ENCODE results near the gene ZNF609.

The ZNF609 gene

DNA sequence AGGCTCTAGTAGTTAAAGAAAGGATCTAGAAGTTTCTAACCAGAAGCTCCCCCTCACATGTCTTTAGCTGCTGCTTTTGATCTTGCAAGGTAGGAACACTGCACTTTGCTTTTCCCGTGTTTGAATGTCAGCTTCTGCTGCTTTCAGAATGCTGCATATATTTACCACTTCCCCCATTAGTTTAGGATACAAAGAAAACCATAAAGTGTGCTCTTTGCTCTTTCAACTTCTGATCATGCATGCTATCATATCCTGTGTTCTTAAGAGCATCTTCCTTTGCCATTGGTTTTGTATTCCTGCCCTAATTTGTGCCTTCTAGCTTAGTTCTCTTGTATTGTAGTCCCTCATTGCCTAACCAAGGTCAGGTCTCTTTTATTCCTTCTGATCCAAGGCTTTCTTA lies 43.3 kb downstream of the ZNF609 start:
- no peak for DNase-seq (ENCODE audit: low read depth)

DNA sequence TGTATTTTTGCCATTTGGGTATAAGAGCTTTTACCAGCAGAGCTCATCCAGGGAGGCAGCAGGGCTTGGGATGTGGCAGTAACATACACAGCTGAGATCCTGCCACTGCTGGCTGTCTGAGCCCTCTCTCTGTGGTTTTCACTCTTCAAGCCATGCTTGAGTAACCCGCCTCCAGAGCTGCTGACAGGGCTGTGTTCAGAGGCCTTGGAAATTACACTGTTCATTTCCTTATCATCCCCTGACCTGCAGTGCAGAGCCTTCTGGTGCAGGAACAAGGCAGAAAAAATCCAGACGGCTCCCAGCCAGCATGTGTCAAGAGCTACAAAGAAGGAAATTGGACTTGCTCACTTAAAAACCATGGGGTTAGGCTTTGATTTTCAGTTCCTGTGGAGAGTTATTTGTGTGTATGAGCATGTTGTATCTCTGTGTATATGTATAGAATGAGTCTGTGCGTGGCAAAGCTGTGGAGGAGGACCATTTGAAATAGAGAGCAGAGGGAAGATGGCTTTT lies 47.0 kb downstream of the ZNF609 start:
- DNase-seq (ENCODE audit: low read depth), result no peak

DNA sequence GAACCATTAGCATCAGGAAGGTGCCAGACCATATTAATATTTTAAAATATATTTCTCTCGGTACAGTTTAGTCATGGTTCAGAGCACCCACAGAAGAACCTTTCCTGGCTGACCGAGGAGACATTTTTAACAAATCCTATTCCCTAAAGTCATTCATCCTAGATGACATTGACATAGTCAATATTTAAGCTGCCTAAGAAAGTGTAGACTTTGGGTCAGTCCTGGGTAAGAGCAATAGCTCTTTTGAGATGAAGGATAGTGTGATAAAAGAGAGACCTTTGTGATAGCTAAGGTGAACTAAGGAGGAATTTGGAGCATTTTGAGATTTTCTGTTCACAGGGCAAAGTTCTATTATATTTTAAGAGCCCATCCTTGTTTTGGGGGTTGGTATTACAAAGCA lies 47.5 kb downstream of the ZNF609 start:
- no peak for DNase-seq (ENCODE audit: low read depth)

DNA sequence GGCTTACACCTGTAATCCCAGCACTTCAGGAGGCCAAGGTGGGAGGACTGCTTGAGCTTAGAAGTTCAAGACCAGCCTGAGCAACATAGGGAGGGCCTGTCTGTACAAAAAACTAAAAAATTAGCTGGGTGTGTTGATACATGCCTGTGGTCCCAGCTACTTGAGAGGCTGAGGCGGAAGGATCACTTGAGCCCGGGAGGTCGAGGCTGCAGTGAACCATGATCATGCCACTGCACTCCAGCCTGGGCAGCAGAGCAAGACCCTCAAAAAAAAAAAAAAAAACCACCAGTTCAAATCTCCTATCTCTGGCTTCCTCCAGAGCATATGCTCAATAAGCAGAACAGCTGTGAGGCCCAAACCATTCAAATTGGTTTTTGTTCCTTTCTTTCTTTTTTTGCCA lies 53.4 kb downstream of the ZNF609 start:
- no peak for DNase-seq (ENCODE audit: low read depth)

DNA sequence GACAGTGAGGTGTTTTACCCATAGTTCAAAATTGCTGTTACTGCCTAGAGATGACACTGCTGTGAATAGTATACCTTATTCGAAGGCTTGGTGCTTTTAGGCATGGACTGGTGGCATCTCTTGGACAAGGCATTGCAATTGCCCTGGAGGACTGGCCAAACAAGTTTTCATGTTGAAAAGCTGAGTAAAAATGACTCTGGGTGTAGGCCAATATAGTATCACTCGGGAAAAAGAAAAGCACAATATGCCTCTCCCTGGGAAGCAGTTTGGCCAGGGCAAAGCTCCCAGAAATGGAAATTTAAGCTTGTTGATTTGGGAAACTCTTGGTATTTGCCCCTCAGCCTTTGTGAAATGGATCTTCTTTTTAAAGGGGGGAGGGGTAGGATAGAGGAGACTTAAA lies 54.8 kb downstream of the ZNF609 start:
- DNase-seq (ENCODE audit: low read depth), result no peak

DNA sequence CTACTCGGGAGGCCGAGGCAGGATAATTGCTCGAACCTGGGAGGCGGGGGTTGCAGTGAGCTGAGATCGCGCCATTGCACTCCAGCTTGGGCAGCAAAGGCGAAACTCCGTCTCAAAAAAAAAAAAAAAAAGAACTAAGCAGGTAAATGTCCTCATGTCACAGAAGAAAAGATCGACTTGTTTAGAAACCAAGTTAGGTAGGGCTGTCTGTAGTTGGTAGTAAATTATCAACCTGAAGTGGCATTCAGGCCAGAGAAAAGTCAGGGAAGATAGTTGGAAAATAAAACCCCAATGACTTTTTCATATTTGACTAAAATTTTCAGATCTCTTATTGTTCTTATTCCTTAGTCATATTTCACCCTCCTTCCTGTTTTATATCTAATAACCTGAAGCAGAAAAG lies 55.4 kb downstream of the ZNF609 start:
- no peak for DNase-seq (ENCODE audit: low read depth)

DNA sequence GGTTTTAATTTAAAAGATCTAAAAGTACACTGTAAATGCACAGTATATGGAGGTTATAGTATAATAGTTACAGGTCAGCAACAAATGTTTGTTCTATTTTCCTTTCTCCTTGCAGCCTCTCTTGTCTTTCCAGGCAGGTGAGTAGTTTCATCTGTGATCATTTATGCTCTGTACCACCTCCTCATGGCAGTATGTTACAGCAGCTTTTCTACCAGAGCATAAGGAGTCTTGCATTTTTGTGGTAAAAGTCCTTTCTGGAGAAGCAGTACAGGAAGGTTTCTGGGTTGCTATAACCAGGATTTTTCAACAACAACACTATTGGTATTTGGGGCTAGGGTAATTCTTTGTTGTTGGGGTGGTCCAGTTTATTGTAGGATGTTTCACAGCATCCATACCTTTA lies 59.5 kb downstream of the ZNF609 start:
- no peak for DNase-seq (ENCODE audit: low read depth)

DNA sequence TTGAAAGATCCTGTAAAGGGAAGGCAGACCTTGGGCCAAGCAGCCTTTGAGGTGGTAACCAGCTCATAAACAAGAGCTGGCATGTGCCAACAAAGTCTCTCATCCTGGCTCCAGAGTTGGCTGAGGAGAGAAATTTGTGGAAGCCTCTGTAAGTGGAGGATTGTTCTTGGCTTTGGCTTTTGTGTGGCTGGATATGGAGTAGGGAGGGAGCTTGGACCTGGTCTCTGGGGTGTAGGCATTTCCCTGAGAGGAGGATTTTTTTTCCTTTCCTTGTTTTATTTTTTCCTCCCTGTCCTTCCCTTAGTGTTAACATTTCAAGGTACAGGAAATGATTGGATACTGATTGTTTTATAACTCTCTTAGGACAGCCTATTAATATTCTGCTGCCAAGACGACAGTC lies 60.8 kb downstream of the ZNF609 start:
- no peak for DNase-seq (ENCODE audit: low read depth)

DNA sequence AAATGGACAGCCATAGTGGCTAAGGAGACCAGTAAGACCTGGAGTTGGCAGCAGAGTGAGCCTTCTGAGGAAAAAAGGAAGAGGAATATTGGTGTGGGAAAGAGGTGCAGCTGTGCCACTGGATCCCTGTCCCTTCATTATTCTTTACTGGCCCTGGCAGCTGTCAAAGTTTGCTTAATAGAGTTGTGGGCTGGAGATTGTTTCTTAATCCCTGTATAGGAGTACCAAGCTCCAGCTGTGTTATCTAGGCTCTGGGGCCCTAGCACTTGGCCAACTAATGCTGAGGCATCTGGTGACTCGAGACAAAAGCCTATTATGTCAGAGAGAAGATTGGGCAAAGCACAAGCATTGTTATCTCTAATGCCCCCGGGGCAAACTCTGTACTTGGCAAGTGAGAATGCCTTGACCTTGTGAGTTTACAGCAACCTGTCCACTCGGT lies 61.4 kb downstream of the ZNF609 start:
- no peak for DNase-seq (ENCODE audit: low read depth)

DNA sequence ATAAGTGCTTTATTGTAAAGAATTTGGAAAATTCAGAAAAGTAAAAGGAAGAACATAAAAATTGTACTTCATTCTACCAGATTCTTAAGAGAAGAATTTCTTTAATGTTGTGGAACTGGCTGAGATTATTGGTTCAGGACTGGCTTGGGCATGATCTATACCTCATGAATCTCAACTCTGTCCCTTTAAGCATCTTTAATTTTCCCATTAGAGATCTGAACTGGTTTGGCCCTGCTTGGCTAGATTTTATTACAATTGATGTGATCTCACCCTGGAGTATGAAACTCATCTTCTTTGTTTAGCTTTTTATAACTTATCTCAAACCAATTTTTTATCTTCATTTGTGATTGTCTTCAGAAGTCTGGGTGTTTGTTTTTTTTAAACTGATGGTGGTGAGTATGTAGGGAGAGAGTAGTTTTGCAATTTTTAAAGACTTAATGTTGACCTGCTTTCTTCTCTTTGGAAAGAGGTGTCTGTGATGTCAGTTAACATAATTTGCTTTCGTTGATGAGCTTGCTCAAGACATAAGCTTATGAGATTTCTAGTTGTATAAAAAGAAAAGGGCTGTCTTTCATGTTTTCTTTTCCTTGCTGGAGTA lies 61.9 kb downstream of the ZNF609 start:
- DNase-seq (ENCODE audit: low read depth), result no peak

DNA sequence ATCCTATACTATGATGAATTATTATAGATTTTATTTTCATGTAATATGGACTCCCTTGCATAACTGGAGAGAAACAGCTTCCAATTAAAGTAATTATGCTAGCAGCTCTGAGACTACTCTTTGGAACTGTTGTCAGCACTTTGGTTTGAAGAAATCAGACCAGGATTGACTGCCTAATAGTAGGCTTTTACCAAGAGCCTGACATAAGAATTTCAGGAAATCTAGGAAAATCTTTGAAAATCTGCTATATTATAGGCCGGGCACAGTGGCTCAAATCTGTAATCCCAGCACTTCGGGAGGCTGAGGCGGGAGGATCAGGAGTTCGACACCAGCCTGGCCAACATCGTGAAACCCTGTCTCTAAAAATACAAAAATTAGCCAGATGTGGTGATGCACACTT lies 62.9 kb downstream of the ZNF609 start:
- DNase-seq (ENCODE audit: low read depth), result no peak

DNA sequence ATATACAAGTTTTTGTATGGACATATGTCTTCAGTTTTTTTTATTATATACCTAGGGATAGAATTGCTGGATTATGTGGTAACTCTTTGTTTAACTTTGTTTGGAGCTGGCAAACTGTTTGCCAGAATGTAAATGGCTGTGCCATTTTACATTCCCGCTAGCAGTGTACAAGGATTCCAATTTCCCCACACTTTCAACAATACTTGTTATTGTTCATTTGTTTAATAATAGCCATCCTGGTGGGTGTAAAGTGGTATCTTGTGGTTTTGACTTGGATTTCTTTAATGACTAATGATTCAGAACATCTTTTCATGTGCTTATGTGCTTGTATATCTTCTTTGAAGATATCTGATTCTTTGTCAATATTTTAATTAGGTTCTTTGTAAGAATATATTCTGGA lies 64.4 kb downstream of the ZNF609 start:
- no peak for DNase-seq (ENCODE audit: low read depth)

DNA sequence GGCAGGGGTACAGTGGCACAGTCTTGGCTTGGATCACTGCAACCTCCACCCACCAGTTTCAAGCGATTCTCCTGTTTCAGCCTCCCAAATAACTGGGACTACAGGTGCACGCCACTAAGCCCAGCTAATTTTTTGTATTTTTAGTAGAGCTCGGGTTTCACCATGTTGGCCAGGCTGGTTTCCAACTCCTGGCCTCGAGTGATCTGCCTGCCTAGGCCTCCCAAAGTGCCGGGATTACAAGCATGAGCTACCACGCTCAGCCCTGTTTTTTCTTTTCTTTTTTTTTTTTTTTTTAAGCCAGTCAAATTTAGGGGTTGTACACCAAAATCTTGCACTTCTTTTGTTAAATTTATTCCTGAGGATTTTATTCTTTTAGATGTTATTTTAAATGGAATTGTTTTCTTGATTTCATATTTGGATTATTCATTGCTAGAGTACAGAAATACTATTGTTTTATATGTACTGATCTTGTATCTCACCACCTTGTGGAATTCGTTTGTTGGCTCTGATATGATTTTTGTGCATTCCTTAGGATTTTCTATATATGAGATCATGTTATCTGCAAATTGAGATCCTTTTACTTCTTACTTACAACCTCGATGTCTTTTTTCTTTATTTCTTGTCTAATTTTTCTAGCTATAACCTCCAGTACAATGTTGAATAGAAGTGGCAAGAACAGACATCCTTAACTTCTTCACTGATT lies 65.6 kb downstream of the ZNF609 start:
- no peak for DNase-seq (ENCODE audit: low read depth)

DNA sequence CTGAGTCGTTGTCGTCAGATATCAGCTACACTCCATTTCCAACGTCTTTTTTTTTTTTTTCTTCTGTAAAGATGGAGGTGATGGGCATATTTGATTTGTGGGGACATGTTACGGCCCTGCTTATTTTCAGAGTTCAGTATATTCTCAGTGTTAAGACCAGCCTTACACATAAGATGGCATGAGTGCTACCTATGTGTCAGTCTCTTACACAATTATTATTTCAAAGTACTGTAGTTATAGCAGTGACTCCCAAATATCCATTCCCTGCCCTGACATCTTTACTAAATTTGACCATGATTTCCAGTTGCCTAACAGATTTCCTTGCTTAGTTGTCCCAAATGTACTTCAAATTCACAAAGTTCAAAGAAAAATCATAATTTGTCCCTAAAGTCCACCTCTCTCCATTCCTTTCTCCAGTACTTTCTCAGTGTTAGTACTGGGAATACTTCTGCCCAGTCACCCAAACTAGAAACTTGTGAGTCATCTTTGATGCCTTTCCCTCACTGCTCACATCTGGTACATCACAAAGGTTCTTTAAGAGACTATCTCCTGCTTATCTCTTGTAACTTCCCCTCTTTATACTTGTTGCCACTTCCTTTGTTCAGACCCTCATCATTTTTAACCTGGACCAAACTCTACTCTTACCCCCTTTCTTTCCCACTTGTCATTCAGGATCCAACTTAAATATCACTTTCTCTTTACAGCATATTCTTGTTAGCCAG lies 67.0 kb downstream of the ZNF609 start:
- DNase-seq (ENCODE audit: low read depth), result no peak

DNA sequence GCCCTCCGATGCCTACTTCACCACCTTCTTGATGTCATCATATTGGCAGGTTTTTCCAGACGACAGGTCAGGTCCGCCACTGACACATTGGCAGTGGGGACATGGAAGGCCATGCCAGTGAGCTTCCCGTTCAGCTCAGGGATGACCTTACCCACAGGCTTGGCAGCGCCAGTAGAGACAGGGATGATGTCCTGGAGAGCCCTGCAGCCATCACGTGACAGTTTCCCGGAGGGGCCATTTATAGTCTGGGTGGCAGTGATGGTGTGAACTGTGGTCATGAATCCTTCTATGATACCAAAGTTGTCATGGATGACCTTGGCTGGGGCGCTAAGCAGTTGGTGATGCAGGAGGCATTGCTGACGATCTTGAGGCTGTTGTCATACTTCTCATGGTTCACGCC lies 68.5 kb downstream of the ZNF609 start:
- DNase-seq (ENCODE audit: low read depth), result no peak

DNA sequence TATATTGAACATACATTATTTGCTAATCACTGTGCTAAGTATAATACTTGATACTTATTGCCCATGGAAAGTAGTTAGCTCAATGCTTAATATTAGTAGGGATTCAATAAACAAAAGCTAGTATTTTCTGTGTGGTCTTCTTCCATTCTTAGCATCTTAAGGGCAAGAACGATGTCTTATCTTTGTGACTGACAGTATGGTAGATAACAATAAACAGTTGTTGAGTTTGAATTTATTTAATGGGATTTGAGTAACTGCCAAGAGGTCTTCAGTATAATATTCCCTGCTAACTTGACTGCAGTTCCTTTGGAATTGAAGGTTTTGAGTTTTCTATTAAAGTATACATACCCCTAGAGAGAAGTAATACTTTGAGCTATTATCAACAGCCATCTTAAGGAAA lies 70.1 kb downstream of the ZNF609 start:
- no peak for DNase-seq (ENCODE audit: low read depth)

DNA sequence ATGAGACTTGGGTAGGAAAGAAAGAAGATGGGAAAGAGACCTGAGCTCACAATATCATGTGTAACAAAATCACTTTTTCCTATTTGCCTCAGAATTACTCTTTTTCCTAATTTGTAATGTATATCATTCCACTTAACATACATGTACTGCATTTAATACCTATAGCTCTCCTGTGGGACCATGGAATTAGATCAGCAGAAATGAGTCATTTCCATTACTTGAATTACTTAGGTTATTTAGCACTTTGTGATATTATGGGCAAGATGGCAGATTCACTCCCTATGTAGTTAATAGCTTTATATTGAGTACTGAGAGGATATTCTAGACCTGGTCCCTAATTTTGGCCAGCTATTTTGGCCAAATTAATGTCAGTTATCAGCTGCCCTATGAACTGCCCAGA lies 70.5 kb downstream of the ZNF609 start:
- no peak for DNase-seq (ENCODE audit: low read depth)

DNA sequence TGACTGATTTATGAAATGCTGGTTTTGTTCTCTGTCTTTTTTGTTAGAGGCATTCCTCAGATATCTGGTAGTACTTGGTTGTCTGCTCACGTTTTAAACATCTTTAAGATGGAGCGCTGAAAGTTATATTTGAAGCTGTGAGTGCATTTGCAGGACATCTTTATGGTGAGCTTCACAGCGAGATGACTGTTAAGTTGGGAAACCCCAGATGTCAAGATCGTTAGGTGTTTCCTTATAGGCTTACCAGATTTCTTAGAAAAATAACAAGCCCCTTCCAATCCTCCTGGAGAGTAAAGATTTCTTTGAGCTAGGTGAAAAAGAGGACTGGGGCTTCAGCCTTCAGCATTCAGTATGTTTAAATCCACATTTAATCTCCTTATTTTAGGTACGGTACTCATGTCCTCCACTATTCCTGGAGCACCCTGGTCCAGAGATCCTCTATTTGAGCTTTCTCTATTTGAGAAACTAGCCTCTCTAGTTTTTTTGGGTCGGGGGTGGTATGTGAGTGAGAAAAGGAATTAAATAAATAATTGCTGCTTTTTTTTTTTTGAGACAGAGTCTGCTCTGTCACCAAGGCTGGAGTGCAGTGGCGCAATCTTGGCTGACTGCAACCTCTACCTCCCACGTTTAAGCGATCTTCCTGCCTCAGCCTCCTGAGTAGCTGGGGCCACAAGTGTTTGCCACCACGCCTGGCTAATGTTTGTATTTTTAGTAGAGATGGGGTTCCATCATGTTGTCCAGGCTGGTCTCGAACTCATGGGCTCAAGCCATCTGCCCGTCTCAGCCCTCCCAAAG lies 72.3 kb downstream of the ZNF609 start:
- DNase-seq (ENCODE audit: low read depth), result no peak

DNA sequence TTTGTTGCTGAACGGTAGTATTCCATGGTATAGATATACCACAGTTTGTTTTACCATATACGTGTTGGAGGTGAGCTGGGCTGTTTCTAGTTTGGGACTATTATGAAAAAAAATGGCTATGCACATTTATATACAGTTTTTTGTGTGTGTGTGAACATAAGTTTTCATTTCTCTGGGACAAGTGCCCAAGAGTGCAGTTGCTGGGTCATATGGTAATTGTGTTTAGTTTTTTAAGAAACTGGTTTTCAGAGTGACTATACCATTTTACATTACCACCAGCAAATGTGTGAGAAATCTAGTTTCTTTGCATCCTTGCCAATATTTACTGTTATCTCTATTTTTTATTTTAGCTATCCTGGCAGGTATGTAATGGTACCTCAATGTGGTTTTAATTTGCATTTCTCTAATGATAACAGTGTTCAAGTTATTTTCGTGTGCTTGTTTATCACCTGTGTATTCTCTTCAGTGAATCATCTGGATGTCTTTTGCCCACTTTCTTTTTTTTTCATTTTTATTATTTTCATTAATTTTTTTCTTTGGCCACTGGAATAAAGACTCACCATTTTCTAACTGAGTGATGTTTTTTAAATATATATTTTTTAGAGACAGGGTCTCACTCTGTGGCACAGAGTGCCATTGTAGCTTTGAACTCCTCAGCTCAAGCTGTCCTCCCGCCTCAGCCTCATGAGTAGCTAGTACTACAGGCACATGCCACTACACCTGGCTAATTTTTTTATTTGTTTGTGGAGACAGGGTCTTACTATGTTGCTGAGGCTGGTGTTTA lies 75.3 kb downstream of the ZNF609 start:
- DNase-seq (ENCODE audit: low read depth), result no peak

DNA sequence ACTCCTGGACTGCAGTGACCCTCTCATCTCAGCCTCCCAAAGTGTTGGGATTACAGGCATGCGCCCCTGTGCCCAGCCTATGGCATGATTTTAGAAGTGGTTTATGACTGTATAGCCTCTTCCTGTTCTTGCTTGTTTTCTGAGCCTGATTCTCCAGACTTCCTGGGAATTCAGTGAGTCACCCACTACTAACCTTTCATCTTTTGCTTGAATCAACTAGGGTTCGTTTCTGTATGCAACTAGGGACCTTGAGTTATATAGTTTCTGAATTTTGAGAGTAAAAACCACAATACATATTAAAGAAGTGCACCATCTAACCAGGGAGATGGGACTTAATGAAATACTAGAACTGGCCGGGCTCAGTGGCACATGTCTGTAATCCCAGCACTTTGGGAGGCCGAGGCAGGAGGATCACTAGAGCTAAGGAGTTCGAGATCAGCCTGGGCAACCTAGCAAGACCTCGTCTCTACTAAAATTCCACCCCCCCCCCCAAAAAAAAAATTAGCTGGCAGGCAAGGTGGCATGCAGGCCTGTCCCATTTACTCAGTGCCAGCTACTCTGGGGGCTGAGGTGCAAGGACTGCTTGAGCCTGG lies 76.0 kb downstream of the ZNF609 start:
- no peak for DNase-seq (ENCODE audit: low read depth)

DNA sequence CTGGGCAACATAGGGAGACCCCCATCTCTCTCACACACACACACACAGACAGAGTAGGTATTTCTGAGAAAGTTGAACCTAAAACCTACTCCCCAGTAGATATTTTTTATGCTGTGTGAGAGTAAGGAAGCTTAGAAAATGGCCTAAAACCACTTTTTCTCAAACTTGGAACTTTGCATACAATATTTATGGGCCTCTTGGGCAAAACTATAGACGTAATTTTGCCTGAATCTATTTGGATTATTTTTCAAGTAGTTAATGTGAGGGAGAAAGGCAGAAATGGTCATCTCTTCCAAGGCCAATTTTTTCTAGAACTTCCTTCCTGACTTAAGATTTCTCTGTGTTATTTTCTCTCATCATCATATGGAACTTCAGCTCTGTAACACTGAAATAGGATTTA lies 81.7 kb downstream of the ZNF609 start:
- no peak for DNase-seq (ENCODE audit: low read depth)
